ENCODE measurements around the gene RASA2.

RASA2 gene

DNA sequence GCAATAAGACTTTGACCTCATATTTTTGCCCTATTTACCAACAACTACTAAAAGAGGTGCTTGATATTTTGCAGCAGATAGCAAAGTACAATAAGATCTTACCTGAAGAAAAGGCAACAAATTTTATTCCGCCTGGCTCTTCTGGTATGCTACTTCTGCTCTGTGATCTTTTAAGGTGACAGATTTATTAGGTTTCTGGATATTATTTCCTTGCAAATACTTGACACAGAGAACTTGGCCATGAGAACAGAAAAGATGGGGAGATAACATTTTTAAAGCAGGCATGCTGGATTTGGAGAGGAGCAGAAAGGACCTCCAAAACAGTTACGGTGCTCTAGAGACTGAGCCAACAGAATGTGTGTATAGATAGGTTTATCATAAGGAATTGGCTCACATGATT lies 164.6 kb downstream of the RASA2 start:
- DNase-seq = no peak

DNA sequence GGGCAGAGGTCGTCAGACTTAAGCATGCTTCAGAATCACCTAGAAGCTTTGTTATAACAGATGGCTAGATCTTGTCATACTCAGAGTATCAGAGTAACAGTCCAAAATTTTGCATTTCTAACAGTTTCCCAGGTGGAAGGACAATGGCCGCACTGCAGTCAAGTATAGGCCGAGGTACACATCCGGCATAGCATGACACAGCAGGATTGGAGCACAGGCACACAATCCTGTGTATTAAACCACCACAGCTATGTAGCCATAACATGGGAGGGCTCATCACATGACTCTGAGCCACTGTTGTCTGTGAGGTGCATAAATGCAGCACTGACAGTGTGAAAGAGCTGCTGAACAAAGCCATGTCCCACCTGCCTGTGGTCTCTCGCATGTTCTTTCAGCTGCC lies 165.5 kb downstream of the RASA2 start:
- DNase-seq = no peak

DNA sequence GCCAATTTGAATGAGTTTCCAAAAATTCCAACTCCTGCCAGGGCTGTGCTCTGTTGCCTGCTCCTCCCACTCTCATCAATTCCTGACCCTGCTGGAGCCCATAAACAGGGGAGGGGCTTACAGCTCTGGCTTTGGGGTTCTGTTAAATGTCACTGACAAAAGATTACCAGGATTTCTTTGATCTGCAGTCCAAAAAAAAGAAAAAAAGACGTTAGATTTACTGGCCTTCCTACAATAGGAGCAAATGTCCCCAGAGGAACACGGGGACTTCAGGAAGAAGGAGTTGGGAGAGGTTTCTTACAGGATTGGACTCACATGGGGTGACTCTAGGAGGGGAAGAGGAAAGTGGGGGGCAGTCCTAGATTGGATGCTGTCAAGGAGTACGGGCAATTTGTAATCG lies 167.0 kb downstream of the RASA2 start:
- DNase-seq = no peak

DNA sequence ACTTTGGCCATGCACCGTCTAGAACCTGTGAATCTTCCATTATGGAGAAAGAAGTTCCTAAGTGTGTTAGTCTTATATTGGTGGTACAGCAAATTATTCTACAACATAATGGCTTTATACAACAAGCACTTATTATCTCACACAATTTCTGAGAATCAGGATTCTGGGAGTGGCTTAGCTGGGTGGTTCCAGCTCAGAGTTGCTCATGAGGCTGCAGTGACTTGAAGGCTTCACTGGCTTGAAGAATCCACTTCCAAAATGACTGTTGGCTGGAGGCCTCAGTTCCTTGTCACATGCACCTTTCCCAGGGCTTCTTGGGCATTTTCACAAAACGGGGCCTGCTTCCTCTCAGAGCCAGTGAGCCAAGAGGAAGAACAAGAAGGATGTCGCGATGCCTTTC lies 169.0 kb downstream of the RASA2 start:
- DNase-seq = no peak

DNA sequence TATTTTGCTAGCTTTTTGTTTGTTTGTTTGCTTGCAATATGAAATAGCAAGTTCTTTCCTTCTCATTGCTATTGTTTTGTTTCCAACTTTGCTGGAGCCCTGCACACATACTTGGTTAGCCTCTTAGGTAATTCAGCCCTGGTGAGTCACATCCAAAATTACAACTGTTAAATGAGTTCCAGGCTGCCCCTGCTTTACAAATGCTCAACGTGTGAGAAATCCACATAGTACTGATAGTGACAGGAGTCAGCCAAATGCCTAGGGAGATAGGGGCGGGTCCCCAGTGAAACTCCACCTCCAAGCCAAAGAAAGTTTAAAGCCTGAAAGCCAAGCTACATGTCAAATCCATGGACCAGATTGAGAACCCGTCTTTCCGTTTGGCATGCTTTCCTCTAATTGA lies 169.9 kb downstream of the RASA2 start:
- DNase-seq = no peak

DNA sequence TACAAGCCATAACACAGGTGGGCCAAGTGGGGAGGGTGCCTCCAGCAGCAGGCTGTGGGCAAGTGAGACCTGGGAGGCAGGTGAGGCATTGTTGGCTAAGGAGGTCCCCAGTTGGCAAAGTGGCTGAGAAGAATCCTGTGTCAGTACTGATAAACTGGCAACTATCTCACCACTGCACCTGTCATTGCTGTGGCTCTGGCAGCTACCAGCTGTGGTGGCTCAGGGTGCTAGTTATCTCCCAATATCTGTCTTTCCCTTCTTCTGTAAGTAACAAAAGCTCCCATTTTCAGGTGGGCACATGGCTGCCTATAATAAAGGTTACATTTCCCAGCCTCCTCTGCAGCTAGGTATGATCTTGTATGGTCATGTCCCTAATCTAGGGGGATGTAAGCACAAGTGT lies 170.7 kb downstream of the RASA2 start:
- DNase-seq = no peak

DNA sequence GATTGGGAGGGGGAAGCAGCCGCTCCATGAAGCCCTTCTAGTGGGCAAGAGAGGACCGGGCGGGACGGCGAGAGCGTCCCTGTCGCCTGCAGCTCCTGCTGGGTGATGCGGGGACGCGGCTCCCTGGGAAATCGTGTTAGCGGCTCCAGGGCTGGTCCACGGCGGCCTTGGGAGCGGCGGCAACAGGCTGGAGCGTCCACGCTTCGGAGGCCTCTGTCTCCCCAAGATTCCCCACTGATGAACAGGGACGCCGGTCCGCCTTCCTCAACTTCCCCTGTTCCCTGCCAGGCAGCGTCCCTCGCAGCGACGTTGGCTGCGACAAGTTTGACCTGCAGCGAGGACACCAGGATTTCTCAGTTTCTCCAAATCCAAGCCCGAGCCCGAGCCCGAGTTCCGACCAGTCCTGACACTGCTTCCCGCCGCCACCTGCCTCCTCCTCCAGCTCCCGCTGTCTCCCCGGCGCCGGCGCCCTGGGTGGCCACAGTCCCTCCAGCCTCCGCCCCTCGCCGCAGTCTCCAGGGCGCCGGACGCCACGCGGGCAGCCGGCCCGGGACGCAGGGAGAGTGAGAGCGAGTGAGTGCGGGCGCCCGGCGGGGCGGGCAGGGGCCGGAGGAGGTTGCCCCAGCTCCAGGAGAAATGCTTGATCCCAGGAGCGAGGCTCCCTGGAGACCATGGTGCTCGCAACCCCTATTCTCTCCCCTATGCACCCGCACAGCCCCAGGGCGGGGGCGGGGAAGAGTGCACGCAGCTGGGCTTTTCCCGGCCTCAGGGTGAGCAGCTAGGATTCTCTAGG lies 173.2 kb downstream of the RASA2 start:
- no peak for DNase-seq

DNA sequence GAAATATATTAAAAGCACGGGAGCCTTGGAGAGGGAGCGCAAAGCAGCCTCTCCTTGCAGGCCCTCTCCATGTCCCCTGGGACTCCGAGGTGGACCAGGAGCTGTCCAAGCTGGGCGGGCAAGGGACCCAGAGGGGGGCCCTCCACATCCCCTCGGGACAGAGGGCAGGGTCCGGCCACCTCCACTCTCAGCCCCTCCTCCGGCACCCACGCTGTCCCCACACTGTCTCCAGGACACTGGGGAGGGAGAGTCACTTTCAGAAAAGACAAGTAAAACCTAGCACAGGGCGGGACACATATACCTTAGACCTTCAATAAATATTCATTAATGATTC lies 173.8 kb downstream of the RASA2 start:
- no peak for DNase-seq

DNA sequence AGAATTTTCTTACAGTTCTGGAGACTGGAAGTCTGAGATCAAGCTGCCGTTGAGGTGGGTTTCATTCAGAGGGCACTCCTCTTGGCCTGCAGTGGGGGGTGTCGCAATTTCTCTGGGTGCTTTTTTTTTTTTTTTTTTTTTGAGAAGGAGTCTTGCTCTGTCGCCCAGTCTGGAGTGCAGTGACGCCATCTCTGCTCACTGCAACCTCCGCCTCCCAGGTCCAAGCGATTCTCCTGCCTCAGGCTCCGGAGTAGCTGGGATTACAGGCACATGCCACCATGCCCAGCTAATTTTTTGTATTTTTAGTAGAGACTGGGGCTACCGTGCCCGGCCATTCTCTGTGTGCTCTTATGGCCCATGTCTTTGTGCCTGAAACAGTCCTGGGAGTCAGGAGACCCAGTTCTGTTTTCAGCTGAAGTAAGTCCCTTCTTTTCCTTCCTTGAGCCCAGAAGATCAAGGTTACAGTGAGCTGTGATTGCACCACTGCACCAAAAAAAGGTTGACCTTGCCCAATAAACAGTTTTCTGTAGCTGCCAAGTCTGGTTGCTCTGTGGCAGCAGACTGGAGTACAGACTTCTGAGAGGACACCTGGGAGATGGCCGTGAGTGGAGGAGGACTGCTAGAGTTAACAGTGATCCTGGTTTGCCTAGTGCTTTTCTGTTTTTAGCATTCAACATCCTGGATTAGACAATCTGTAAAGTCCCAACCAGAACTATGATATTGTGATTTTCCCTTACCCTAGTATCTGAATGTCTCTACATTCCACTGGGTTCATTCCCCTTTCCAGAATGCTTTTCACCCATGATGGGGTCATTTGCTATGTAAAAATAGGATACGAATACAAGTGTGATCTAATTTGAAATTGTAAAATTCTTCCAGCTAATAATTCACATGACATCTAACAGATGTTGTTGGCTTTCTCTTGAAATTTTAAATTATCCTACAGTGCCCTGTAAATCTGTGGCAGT lies 174.7 kb downstream of the RASA2 start:
- no peak for DNase-seq

DNA sequence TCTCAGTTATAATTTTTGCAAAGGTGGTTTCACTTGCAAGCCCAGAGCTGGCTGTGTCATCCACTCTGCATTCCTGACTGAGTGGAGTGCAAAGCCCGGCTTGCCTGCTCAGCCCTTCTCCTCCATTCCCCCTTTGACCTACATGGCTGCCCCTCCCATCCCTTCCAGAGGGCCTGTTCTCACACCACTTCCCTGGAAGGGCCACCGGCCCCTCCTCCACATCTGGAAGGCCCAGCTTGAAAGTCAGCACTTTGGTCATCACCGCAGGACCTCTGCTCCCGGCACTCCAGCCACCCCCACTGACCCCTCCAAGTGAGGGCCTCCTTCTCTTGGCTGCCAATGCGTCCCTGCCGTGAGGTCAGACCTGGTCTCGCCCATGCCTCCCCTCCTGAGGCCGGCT lies 177.2 kb downstream of the RASA2 start:
- DNase-seq = no peak

Measured in CD4-positive, alpha-beta T cell treated with Interleukin-4 for 4 hours (primary cell).